NCI-H2107 treated with DMSO at 0.1 percent for 48 hours (cell line): ENCODE results near the gene MAD2L1BP.
A peak's percentile ranks its signal among the peaks of the same experiment; 100 is the strongest.
"Not testable (repeated sequence)": the region's sequence is repeated elsewhere in the genome, so short reads cannot be mapped to it uniquely, and the experiment has no call there.

ENCODE experiments used
- DNase-seq: peaks from one replicate; lab custom pipeline; 2025; ENCODE audit not compliant: unreplicated experiment; lab: John Stamatoyannopoulos, UW

MAD2L1BP gene

GRCh38 chr6:43625393-43625992 lies 10.1 kb upstream of the MAD2L1BP start:
- no peak for DNase-seq

- peak; percentile 29 for DNase-seq
These were observed 8.4 kb upstream of the MAD2L1BP start for GRCh38 chr6:43627008-43627825.

DNA sequence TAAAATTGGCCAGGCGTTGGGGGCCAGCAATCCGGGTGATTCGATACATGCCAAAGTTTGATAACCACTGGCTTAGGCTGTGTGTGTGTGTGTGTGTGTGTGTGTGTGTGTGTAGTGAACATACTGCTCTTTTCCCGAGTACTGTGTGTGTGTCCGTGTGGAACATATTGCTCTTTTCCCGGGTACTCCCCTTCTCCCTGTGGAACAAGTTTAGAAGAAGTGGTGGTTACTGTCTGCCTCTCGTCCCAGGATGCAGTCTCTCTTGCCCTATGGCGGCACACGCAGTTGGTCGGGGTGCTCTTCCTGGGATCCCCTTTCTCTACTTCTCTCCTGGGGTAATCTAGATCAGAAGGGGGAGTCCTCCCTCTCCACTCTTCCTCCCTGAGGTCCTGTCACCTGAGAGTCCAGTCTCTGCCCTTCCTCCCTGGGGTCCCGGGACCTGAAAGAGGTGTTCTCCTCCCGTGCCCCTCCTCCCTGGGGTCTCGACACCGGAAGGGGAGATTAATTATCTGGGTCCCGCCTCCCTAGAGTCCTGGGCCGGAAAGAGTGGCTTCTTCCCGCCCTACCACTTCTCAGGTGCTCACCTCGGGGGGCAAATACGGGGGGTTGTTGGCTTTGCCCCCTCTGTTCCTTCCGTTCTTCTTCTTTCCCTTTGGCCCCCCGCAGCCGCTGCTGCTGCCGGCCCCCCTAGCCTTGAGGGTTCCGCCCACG lies 7.1 kb upstream of the MAD2L1BP start:
- no peak for DNase-seq

DNA sequence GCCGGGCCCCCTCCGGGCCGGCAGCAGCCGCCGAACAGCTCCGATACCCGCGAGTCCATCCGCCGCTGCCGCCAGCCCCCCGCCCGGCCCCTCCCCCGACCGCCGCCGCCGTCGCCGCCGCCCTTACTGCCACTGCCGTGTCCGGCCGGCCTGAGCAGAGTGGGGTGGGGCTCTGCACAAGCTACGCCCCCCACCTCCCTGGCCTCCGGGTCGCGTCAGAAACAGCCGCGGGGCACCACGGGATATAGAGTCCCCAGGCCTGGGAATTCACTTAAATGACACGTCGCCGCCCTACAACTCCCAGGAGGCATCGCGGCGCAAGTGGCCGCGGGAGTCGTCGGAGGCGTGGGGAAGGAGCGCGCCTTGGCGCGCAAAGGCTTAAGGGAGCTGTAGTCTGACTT lies 6.5 kb upstream of the MAD2L1BP start, which contains the start of gene GTPBP2:
Gene GTPBP2 (minus strand): TSS at position 161 of the 401 bp plus-strand sequence. CDS start 102 bp downstream, at position 59.
- peak; percentile 78 for DNase-seq

DNA sequence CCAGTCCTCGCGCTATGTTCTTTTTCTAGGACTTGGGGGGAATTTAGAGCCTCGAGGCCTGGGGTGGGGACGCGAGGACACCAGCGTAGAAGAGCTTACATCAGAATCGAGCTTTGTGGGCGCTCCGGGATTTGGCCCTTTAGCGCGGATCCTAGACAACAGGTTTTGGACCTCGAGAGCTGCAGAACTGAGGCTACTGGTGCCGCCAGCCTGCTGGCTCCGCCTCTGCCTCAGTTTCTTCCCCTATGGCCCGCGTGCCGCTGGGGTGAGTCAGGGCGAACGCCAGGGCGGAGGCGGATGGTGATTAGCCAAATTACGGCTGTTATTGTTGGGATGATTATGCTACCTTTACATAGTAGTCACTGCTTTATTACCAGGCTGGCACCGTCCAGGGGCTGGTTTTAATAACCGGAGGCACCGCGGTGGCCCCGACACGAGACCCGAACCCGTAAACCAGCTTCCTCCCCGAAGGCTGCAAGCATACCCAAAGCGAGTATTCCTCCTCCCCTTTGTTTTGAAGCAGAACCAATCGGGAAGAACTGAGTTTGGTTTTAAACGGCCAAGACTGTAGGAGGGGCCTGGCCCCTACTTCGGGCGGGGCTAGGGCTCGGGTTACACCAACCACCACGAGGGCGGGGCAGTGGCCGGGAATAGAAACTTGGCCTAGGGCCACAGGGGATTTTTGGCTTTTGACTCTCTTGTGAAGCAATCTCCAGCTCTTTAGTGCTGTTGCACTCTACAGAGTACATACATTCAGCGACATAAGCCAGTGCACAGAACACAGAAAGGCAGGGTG lies 5.9 kb upstream of the MAD2L1BP start:
- DNase-seq, result peak; percentile 89

DNA sequence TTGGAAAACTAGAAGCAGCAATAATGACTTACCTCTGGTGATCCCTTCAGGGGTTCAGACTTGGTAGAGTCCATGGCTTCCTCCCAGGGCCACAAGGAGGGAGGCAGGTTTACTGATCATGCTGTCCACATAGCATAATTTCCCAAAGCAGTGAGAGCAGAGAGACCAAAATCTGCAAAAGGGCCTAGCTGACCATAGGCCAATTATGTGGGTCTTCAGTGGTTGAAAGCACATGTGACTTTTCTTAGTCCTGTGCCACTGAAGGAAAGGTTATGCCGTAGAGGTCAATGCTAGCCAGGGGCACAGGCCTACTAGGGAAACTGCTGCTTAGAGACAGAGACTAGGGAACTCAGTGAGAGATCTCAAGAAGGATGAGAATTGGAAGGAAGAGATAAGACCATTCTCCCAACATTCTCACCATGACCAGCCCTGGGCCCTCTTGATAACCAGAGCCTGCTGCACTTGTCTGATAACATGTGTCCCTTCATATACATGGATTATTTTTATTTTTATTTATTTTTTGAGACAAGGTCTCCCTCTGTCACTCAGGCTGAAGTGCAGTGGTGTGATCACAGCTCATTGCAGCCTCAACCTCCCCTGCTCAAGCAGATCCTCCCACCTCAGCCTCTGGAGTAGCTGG lies 4.5 kb upstream of the MAD2L1BP start:
- no peak for DNase-seq

DNA sequence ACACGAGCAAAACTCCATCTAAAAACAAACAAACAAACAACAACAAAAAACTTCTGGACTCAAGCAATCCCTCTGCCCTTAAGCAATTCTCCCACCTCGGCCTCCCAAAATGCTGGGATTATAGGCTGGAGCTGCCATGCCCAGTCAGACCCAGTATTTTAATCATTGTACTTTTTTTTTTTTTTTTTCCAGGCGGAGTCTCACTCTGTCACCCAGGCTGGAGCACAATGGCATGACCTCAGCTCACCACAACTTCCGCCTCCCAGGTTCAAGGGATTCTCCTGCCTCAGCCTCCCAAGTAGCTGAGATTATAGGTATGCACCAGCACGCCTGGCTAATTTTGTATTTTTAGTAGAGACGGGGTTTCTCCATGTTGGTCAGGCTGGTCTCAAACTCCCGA lies 2.6 kb upstream of the MAD2L1BP start:
- not testable (repeated sequence) for DNase-seq

DNA sequence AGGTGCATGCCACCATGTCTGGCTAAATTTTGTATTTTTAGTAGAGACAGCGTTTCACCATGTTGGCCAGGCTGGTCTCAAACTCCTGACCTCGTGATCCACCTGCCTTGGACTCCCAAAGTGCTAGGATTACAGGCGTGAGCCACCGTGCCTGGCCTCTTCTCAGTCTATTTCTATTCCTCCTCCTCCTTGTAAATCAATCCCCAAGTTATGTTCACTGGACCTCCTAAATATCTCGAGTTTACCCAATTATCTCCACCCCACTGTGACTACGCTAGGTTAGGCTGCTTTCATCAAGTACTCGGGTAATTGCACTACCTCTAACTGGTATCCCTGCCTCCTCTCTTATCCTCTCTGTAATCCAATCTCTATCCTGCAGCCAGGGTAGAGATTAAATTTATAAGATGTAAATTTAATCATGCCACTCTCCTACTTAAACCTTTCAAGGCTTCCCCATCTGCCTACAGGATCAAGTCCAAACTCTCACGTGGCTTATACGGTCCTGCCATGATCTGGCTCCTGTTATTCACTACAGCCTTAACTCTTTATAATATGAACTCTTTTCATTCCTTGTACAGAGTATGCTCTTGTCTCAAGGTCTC lies 837 bp upstream of the MAD2L1BP start:
- DNase-seq, result peak; percentile 36

DNA sequence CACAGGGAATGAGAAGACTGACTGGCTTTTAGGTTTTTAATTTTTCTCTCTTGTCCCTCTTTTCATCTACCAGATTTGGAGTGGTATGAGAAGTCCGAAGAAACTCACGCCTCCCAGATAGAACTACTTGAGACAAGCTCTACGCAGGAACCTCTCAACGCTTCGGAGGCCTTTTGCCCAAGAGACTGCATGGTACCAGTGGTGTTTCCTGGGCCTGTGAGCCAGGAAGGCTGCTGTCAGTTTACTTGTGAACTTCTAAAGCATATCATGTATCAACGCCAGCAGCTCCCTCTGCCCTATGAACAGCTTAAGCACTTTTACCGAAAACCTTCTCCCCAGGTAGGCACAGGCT lies 644 bp downstream of the MAD2L1BP start:
- no peak for DNase-seq

- DNase-seq, result no peak
These were observed 4.6 kb downstream of the MAD2L1BP start for GRCh38 chr6:43639984-43640800.

DNA sequence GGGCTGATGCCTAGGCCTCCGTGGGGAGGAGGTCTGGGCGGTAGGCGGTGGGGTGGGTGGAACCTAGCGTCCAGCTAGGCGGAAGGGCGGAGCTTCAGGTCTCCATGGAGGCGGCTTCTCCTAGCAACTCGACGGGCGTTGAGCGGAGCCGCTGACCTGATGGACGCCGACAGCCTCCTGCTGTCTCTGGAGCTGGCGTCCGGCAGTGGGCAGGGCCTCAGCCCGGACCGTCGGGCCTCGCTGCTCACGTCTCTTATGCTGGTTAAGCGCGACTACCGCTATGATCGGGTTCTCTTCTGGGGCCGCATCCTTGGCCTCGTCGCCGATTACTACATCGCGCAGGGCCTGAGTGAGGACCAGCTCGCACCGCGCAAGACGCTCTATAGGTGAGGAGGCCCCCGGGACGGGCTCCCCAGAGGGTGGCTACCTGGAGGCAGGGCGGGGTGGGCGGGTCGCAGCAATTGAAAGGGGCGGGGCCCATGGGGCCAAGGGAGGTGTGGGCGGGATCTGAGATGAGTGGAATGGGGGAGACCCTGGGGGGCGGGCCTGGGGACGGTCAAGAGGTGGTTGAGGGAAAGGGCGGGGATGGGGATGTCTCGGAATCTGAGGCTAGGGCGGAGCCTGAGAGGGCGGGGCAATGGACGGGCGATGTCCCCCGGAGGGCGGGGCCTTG lies 9.4 kb downstream of the MAD2L1BP start, which contains the start of gene RSPH9:
Gene RSPH9 (plus strand): TSS at position 97 of the 673 bp plus-strand sequence. CDS start 63 bp downstream, at position 160.
- no peak for DNase-seq

- no peak for DNase-seq
These were observed 9.9 kb downstream of the MAD2L1BP start for GRCh38 chr6:43645613-43645964.

DNA sequence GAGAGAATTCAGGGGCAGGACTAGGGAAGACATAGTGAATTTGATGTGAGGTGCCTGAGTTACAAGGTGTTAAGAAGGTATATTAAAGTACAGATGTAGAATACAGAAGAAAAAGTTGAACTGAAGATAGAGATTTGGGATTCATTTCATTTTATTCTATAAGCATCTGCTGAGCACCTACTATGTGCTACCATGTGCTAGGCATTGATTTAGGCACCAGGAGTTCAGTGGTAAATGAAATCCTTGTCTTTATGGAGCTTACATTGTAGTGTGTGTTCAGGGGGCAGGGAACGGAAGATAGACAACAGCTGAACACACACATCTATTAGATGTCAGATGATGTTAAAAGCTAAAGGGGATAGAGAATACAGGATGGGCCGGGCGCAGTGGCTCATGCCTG lies 12.0 kb downstream of the MAD2L1BP start:
- no peak for DNase-seq

GRCh38 chr6:43648248-43648647 lies 12.6 kb downstream of the MAD2L1BP start:
- DNase-seq, result no peak

- DNase-seq, result not testable (repeated sequence)
These were observed 17.2 kb downstream of the MAD2L1BP start for GRCh38 chr6:43652822-43653221.

DNA sequence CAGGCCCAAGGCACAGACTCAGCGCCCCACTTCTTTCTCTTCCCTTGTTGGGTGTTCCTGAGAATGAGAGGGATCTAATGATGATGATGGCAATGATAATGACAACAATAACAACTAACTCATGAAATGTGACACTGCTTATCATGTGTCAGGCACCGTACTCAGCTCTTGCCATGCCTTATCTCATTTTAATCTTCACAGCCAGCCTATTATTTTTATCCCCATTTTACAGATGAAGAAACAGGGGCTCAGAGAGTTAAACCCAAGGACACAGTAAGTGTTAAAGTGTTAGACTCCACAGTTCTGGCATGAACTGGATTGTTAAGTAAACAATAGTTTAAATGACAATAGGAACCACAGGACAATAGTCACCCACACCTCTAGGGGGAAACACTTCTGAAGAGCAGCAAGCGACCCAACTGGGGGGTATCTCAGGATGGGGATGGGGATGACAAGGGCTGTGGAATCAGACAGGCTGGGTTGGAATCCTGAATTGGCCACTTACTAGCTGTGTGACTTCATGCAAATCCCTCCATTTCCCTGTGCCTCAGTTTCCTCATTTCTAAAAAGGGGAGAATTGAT lies 21.7 kb downstream of the MAD2L1BP start:
- DNase-seq, result no peak

DNA sequence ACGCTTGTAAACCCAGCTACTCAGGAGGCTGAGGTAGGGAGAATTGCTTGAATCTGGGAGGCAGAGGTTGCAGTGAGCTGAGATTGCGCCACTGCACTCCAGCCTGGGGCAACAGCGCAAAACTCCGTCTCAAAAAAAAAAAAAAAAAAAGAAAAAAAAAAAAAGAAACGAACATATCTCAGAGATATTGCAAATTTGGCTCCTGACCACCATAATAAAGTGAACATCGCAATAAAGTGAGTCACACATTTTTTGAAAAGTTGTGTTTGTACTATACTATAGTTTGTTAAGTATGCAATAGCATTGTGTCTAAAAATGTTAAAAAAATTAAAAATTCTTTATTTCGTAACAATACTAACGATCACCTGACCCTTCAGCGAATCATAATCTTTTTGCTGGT lies 22.5 kb downstream of the MAD2L1BP start:
- no peak for DNase-seq

DNA sequence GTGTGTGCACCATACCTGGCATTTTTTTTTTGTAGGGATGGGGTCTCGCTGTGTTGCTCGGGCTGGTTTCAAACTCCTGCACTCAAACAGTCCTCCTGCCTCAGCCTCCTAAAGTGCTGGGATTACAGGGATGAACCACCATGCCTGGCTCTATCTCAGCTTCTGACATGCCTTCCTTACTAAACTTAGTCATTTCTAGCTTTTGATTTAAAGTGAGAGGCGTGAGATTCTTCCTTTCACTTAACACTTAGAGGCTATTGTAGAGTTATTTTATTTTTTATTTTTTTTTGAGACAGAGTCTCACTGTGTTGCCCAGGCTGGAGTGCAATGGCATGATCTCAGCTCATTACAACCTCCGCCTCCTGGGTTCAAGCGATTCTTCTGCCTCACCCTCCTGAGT lies 27.3 kb downstream of the MAD2L1BP start:
- not testable (repeated sequence) for DNase-seq
